Left lung (tissue), 10 donors: ENCODE results near the gene EOGT. TPM values are rescaled to one million over a fixed set of nuclear protein-coding genes. Genes with fewer than 3 reads are reported as not detected.

Experiments
- ATAC-seq: fragments of 200-7000 bp; cut with Tn5 transposase; one replicate; pipeline ENCODE4 v1.9.1; 2020; ENCODE audit warnings: moderate library complexity
- DNase-seq, 4 donors: peaks; one replicate each; pipeline ENCODE4 v3.0.0-alpha.2; 2013 to 2020
- H3K27ac ChIP-seq, 2 donors: fragments of 200-600 bp; sonication (generic) in 1 of 2; one replicate each; pipeline versions ENCODE4 v1.5.0 to v1.8.0; 2020 to 2021
- H3K27me3 ChIP-seq, 2 donors: fragments of 200-600 bp; sonication (generic) in 1 of 2; one replicate each; pipeline versions ENCODE4 v1.5.0 to v1.8.0; 2020 to 2021
- H3K36me3 ChIP-seq, 2 donors: fragments of 200-600 bp; sonication (generic) in 1 of 2; one replicate each; pipeline versions ENCODE4 v1.5.0 to v1.8.0; 2020 to 2021
- H3K4me1 ChIP-seq, 2 donors: fragments of 200-600 bp; one replicate each; pipeline ENCODE4 v1.8.0; 2021
- H3K4me3 ChIP-seq, 2 donors: fragments of 200-600 bp; sonication (generic) in 1 of 2; one replicate each; pipeline versions ENCODE4 v1.5.0 to v1.8.0; 2020 to 2021; ENCODE audit warnings: mild to moderate bottlenecking in 1 of 2
- H3K9me3 ChIP-seq, 2 donors: fragments of 200-600 bp; sonication (generic) in 1 of 2; one replicate each; pipeline versions ENCODE4 v1.5.0 to v1.8.0; 2020 to 2021
- CTCF ChIP-seq, 2 donors: fragments of 200-600 bp; sonication (generic) in 1 of 2; IDR thresholded peaks; one replicate each; pipeline versions ENCODE4 v1.5.0 to v1.8.0; 2021; ENCODE audit warnings: antibody characterized with exemption in 2 of 2
- intact Hi-C, 2 donors: fragments of 100-400 bp; cut with DNase I; formaldehyde crosslinking; loops; one replicate each; pipeline versions ENCODE4 v1.11.2 to v1.14.2; 2022
- polyA plus RNA-seq, 6 donors: library from polyadenylated mRNA; unstranded; fragments of 120-200 nt; gene quantifications; one replicate each; pipeline ENCODE4 v1.2.1, GENCODE V29; 2013; ENCODE audit not compliant: insufficient read length in 6 of 6
- total RNA-seq, 2 donors: library from RNA; stranded (reverse); fragmentation: NEBNext Ultra II Directional; extraction: Animal tissue kit (Norgen Biotek cat#: 25700); gene quantifications; one replicate each; pipeline ENCODE4 v1.2.1, GENCODE V29; 2021
- donor health status: DM: no; HTN: yes; CAD: no.
- donor health status: DM: no; HTN: no; CAD: no.

Gene EOGT
- total and polyA plus RNA-seq, 8 donors, result 27.9 to 58.0 (median 39.4) TPM

GRCh38 chr3:69016901-69017300, 3.4 kb upstream of the EOGT start:
- ATAC-seq (no peak), DNase-seq (no peak)
- intact Hi-C loops, result no loop called here
- H3K27ac ChIP-seq, result no peak overlapping the region
- TF ChIP-seq CTCF (IDR thresholded peaks at IDR 0.05), result no peak
- peaks cover 0 to 21% of the 10 kb centered on the region in 2 donors for H3K36me3 ChIP-seq
- H3K27me3 ChIP-seq, result no peaks in the 10 kb centered on the region
- no peak overlapping the region for H3K4me3 ChIP-seq
- H3K4me1 ChIP-seq, result peaks cover 0 to 18% of the 10 kb centered on the region in 2 donors
- no peaks in the 10 kb centered on the region for H3K9me3 ChIP-seq

GRCh38 chr3:69016102-69016501, 2.6 kb upstream of the EOGT start:
- no peak overlapping the region for H3K27ac ChIP-seq
- no peak for TF ChIP-seq CTCF (IDR thresholded peaks at IDR 0.05)
- intact Hi-C loops, result no loop called here
- no peak overlapping the region for H3K4me3 ChIP-seq
- ATAC-seq (no peak), DNase-seq (no peak)
- H3K27me3 ChIP-seq, result no peaks in the 10 kb centered on the region
- H3K36me3 ChIP-seq, result peaks cover 0 to 14% of the 10 kb centered on the region in 2 donors
- no peaks in the 10 kb centered on the region for H3K9me3 ChIP-seq
- H3K4me1 ChIP-seq, result peaks cover 0 to 26% of the 10 kb centered on the region in 2 donors

GRCh38 chr3:69014022-69014580, 617 bp upstream of the EOGT start:
- DNase-seq (no peak), ATAC-seq (no peak)
- Histone ChIP-seq H3K4me3 (peak overlapping the region; percentile 71), H3K36me3 (peaks cover 0 to 6% of the 10 kb centered on the region in 2 donors), H3K9me3 (no peaks in the 10 kb centered on the region), H3K27me3 (no peaks in the 10 kb centered on the region), H3K4me1 (peaks cover 2 to 38% of the 10 kb centered on the region in 2 donors), H3K27ac (peak overlapping the region; percentile 96 to 98)
- no peak for TF ChIP-seq CTCF (IDR thresholded peaks at IDR 0.05)
- intact Hi-C loops, result no loop called here

- intact Hi-C loops, result no loop called here
- no peak for TF ChIP-seq CTCF (IDR thresholded peaks at IDR 0.05)
- peaks cover 3 to 38% of the 10 kb centered on the region in 2 donors for H3K4me1 ChIP-seq
- no peaks in the 10 kb centered on the region for H3K27me3 ChIP-seq
- H3K27ac ChIP-seq, result peak overlapping the region; percentile 96 to 98
- ATAC-seq (peak; percentile 48), DNase-seq (peak; percentile 62 to 86 (median 81))
- peak overlapping the region; percentile 71 for H3K4me3 ChIP-seq
- no peaks in the 10 kb centered on the region for H3K9me3 ChIP-seq
- peaks cover 0 to 18% of the 10 kb centered on the region in 2 donors for H3K36me3 ChIP-seq
These were observed 658 bp downstream of the EOGT start for GRCh38 chr3:69012800-69013252.

- ATAC-seq, result peak; percentile 3
- intact Hi-C loops, result no loop called here
These were observed 1.2 kb downstream of the EOGT start for GRCh38 chr3:69012100-69012799.

More at GRCh38 chr3:69012100-69012799, 1.2 kb downstream of the EOGT start:
- peak in 1 of 4 donors; percentile 84 for DNase-seq
- H3K4me1 ChIP-seq, result peaks cover 3 to 38% of the 10 kb centered on the region in 2 donors
- H3K36me3 ChIP-seq, result peaks cover 0 to 23% of the 10 kb centered on the region in 2 donors
- peak overlapping the region; percentile 96 to 98 for H3K27ac ChIP-seq
- H3K27me3 ChIP-seq, result no peaks in the 10 kb centered on the region
- peak overlapping the region; percentile 71 for H3K4me3 ChIP-seq
- no peak for TF ChIP-seq CTCF (IDR thresholded peaks at IDR 0.05)
- no peaks in the 10 kb centered on the region for H3K9me3 ChIP-seq
